Measurements from ENCODE around the gene ARID2.

ARID2 gene

DNA sequence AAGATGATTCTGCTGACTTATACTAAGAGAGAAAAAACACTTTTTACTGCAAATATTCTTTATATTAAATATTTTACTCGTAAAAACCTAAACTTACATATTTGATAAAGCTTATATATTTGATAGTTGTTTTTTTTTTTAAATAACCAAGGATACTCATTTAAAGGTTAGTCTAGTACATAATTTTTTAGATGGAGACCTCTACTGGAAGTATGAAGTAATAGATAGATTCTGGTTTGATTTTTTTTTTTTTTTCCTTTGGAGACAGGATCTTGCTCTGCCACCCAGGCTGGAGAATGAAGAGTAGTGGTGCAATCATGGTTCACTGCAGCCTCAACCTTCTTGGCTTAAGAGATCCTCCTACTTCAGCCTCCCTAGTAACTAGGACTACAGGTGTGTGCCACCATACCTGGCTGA lies 16.4 kb downstream of the ARID2 start:
- H3K9ac ChIP-seq: no peak overlapping the region
- H2AFZ ChIP-seq (ENCODE audit: low read depth): no peak overlapping the region
- peaks cover 100% of the 10 kb centered on the region for H3K79me2 ChIP-seq (ENCODE audit: insufficient read depth, low read depth)
- peaks cover 24% of the 10 kb centered on the region for H4K20me1 ChIP-seq (ENCODE audit: insufficient read depth)
- H3K36me3 ChIP-seq (ENCODE audit: insufficient read depth): peaks cover 10% of the 10 kb centered on the region; the same call in 1 of the 2 replicates
- no peak overlapping the region for H3K27ac ChIP-seq
- H3K27me3 ChIP-seq (ENCODE audit: insufficient read depth, low read depth): no peaks in the 10 kb centered on the region
- peaks cover 45% of the 10 kb centered on the region for H3K4me1 ChIP-seq (ENCODE audit: low read depth, poor library complexity, severe bottlenecking)
- H3K4me3 ChIP-seq (IDR thresholded peaks at IDR 0.05; ENCODE audit: insufficient read depth, low read depth, low read length): no peak overlapping the region
- TF ChIP-seq, protein P1, sequence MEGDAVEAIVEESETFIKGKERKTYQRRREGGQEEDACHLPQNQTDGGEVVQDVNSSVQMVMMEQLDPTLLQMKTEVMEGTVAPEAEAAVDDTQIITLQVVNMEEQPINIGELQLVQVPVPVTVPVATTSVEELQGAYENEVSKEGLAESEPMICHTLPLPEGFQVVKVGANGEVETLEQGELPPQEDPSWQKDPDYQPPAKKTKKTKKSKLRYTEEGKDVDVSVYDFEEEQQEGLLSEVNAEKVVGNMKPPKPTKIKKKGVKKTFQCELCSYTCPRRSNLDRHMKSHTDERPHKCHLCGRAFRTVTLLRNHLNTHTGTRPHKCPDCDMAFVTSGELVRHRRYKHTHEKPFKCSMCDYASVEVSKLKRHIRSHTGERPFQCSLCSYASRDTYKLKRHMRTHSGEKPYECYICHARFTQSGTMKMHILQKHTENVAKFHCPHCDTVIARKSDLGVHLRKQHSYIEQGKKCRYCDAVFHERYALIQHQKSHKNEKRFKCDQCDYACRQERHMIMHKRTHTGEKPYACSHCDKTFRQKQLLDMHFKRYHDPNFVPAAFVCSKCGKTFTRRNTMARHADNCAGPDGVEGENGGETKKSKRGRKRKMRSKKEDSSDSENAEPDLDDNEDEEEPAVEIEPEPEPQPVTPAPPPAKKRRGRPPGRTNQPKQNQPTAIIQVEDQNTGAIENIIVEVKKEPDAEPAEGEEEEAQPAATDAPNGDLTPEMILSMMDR (conservative IDR thresholded peaks at IDR 0.05; ENCODE audit: low read depth, low read length): peak; percentile 55
- no peak overlapping the region for H3K4me2 ChIP-seq

DNA sequence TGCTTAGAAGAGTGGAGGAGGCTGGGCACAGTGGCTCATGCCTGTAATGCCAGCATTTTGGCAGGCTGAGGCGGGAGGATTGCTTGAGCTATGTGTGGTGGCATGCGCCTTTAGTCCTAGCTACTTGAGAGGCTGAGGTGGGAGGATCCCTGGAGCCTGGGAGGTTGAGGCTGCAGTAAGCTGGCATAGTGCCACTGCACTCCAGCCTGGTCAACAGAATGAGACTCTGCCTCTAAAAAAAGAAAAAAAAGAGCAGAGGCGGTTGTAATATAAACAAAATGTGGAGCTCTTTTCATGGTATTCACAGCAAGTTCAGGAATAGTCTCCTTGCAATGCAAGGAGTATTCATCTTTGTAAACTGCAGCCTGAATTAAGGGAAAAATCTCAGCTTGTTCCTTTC lies 27.2 kb downstream of the ARID2 start:
- TF ChIP-seq, protein P1 (conservative IDR thresholded peaks at IDR 0.05; ENCODE audit: low read depth, low read length): no peak
- H3K27ac ChIP-seq: no peak overlapping the region
- H3K36me3 ChIP-seq (ENCODE audit: insufficient read depth): no peaks in the 10 kb centered on the region
- H3K79me2 ChIP-seq (ENCODE audit: insufficient read depth, low read depth): peaks cover 79% of the 10 kb centered on the region; the same call in 1 of the 2 replicates
- H3K27me3 ChIP-seq (ENCODE audit: insufficient read depth, low read depth): no peaks in the 10 kb centered on the region
- H2AFZ ChIP-seq (ENCODE audit: low read depth): no peak overlapping the region
- H3K4me2 ChIP-seq: no peak overlapping the region
- peaks cover 4% of the 10 kb centered on the region for H3K4me1 ChIP-seq (ENCODE audit: low read depth, poor library complexity, severe bottlenecking)
- no peak overlapping the region for H3K4me3 ChIP-seq (IDR thresholded peaks at IDR 0.05; ENCODE audit: insufficient read depth, low read depth, low read length)
- H3K9ac ChIP-seq: no peak overlapping the region
- no peaks in the 10 kb centered on the region; the same call in 1 of the 2 replicates for H4K20me1 ChIP-seq (ENCODE audit: insufficient read depth)

DNA sequence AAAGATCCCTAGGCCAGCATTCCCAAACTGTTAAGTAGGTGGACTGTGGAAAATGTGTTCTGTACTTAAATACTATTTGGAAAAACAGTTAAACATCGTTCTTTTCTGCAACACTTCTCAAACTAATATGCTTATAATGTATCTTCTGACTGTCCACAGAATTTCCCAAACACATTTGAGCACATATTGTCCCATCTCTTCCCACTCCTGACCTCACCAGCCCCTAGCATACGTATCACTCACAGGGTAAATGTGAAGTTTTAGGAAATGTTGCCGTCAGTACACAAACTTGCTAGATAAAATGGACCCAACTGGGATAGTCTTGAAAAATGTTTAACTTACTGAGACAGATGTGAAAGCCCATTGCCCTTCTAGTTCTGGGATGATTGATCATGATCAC lies 27.7 kb downstream of the ARID2 start:
- peaks cover 4% of the 10 kb centered on the region; the same call in 1 of the 2 replicates for H4K20me1 ChIP-seq (ENCODE audit: insufficient read depth)
- H3K36me3 ChIP-seq (ENCODE audit: insufficient read depth): no peaks in the 10 kb centered on the region; the same call in 1 of the 2 replicates
- TF ChIP-seq, protein P1 (conservative IDR thresholded peaks at IDR 0.05; ENCODE audit: low read depth, low read length): no peak
- no peak overlapping the region for H3K9ac ChIP-seq
- no peak overlapping the region for H2AFZ ChIP-seq (ENCODE audit: low read depth)
- H3K79me2 ChIP-seq (ENCODE audit: insufficient read depth, low read depth): peaks cover 79% of the 10 kb centered on the region
- no peak overlapping the region for H3K4me2 ChIP-seq
- no peaks in the 10 kb centered on the region for H3K27me3 ChIP-seq (ENCODE audit: insufficient read depth, low read depth)
- H3K27ac ChIP-seq: no peak overlapping the region
- H3K4me3 ChIP-seq (IDR thresholded peaks at IDR 0.05; ENCODE audit: insufficient read depth, low read depth, low read length): no peak overlapping the region
- H3K4me1 ChIP-seq (ENCODE audit: low read depth, poor library complexity, severe bottlenecking): peaks cover 4% of the 10 kb centered on the region

DNA sequence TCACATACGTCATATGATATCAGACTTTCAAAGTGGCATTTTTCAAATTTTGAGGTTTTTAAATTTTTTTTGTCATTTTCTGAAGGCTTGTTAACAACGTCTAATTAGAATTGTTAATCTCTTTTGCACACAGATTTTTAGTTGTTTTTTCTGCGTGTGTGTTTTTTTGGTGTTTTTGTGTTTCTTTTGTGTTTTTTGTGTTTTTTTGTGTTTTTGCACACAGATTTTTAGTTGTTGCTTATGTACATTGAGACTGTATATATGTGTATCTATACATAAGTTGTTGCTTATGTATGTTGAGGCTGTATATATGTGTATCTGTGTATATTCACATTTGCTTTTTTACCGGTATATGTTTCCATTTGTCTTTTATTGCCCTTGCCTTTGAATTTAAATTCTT lies 30.8 kb downstream of the ARID2 start:
- Histone ChIP-seq H3K9ac (no peak overlapping the region), H3K79me2 (ENCODE audit: insufficient read depth, low read depth) (peaks cover 82% of the 10 kb centered on the region), H3K27me3 (ENCODE audit: insufficient read depth, low read depth) (no peaks in the 10 kb centered on the region), H2AFZ (ENCODE audit: low read depth) (no peak overlapping the region), H3K27ac (no peak overlapping the region), H3K4me2 (no peak overlapping the region), H3K4me1 (ENCODE audit: low read depth, poor library complexity, severe bottlenecking) (peaks cover 16% of the 10 kb centered on the region), H3K4me3 (IDR thresholded peaks at IDR 0.05; ENCODE audit: insufficient read depth, low read depth, low read length) (no peak overlapping the region), H4K20me1 (ENCODE audit: insufficient read depth) (peaks cover 15% of the 10 kb centered on the region), H3K36me3 (ENCODE audit: insufficient read depth) (no peaks in the 10 kb centered on the region; the same call in 1 of the 2 replicates)
- TF ChIP-seq, protein P1 (conservative IDR thresholded peaks at IDR 0.05; ENCODE audit: low read depth, low read length): no peak

Data from KMS-11 (cell line).